Measurements from ENCODE around the gene AUTS2. TPM values are rescaled to one million over a fixed set of nuclear protein-coding genes. Genes with fewer than 3 reads are reported as not detected.

Gene AUTS2
- total RNA-seq, 1 experiment from 2014 or later, result 50.0 TPM

- peak; percentile 80 for ATAC-seq
- H3K9me3 Mint-ChIP-seq, result no peaks in the 10 kb centered on the region
- CTCF ChIA-PET, result interaction anchor here (1.3 to 1.8 kb wide), 2 partner anchors 11 to 69 kb away, joined by 4 to 8 read pairs; no protein-coding TSS in a partner anchor
- peaks cover 56% of the 10 kb centered on the region for H3K27me3 Mint-ChIP-seq (ENCODE audit: low read depth)
- peaks cover 36% of the 10 kb centered on the region for H3K4me1 Mint-ChIP-seq
- TF ChIP-seq, protein P1, sequence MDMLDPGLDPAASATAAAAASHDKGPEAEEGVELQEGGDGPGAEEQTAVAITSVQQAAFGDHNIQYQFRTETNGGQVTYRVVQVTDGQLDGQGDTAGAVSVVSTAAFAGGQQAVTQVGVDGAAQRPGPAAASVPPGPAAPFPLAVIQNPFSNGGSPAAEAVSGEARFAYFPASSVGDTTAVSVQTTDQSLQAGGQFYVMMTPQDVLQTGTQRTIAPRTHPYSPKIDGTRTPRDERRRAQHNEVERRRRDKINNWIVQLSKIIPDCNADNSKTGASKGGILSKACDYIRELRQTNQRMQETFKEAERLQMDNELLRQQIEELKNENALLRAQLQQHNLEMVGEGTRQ (CRISPR knock-in tag; IDR thresholded peaks at IDR 0.05), result peak; percentile 89
- TF ChIP-seq TP53 (CRISPR knock-in tag; IDR thresholded peaks at IDR 0.05) (no peak), IRF2 (CRISPR knock-in tag; IDR thresholded peaks at IDR 0.05; ENCODE audit: borderline replicate concordance, low read depth) (no peak), MXD4 (CRISPR knock-in tag; IDR thresholded peaks at IDR 0.05; ENCODE audit: borderline replicate concordance) (no peak), PRRX2 (CRISPR knock-in tag; IDR thresholded peaks at IDR 0.05) (no peak), FOXP1 (CRISPR knock-in tag; IDR thresholded peaks at IDR 0.05; ENCODE audit: borderline replicate concordance) (no peak), FOXK1 (CRISPR knock-in tag; IDR thresholded peaks at IDR 0.05) (peak; percentile 12; the same call in 1 of the 2 replicates), NR3C1 (CRISPR knock-in tag; conservative IDR thresholded peaks at IDR 0.05; ENCODE audit: low read depth) (no peak), NFE2L1 (CRISPR knock-in tag; IDR thresholded peaks at IDR 0.05) (no peak), USF1 (CRISPR knock-in tag; IDR thresholded peaks at IDR 0.05) (peak; percentile 74; the same call in 1 of the 2 replicates), MYBL2 (CRISPR knock-in tag; IDR thresholded peaks at IDR 0.05) (no peak), MLX (CRISPR knock-in tag; IDR thresholded peaks at IDR 0.05) (no peak), CREB1 (CRISPR knock-in tag; IDR thresholded peaks at IDR 0.05) (no peak), NR2C2 (CRISPR knock-in tag; IDR thresholded peaks at IDR 0.05) (no peak), E2F4 (CRISPR knock-in tag; IDR thresholded peaks at IDR 0.05; ENCODE audit: borderline replicate concordance, low read depth) (no peak), ZNF423 (CRISPR knock-in tag; IDR thresholded peaks at IDR 0.05) (no peak), ZNF396 (CRISPR knock-in tag; IDR thresholded peaks at IDR 0.05; ENCODE audit: borderline replicate concordance) (no peak), GABPB1 (CRISPR knock-in tag; IDR thresholded peaks at IDR 0.05) (no peak), ZNF425 (CRISPR knock-in tag; conservative IDR thresholded peaks at IDR 0.05) (no peak), MAX (CRISPR knock-in tag; IDR thresholded peaks at IDR 0.05) (no peak), HMGA2 (CRISPR knock-in tag; IDR thresholded peaks at IDR 0.05) (no peak), AFF4 (CRISPR knock-in tag; IDR thresholded peaks at IDR 0.05; ENCODE audit: borderline replicate concordance) (no peak)
- TF ChIP-seq, protein P2, sequence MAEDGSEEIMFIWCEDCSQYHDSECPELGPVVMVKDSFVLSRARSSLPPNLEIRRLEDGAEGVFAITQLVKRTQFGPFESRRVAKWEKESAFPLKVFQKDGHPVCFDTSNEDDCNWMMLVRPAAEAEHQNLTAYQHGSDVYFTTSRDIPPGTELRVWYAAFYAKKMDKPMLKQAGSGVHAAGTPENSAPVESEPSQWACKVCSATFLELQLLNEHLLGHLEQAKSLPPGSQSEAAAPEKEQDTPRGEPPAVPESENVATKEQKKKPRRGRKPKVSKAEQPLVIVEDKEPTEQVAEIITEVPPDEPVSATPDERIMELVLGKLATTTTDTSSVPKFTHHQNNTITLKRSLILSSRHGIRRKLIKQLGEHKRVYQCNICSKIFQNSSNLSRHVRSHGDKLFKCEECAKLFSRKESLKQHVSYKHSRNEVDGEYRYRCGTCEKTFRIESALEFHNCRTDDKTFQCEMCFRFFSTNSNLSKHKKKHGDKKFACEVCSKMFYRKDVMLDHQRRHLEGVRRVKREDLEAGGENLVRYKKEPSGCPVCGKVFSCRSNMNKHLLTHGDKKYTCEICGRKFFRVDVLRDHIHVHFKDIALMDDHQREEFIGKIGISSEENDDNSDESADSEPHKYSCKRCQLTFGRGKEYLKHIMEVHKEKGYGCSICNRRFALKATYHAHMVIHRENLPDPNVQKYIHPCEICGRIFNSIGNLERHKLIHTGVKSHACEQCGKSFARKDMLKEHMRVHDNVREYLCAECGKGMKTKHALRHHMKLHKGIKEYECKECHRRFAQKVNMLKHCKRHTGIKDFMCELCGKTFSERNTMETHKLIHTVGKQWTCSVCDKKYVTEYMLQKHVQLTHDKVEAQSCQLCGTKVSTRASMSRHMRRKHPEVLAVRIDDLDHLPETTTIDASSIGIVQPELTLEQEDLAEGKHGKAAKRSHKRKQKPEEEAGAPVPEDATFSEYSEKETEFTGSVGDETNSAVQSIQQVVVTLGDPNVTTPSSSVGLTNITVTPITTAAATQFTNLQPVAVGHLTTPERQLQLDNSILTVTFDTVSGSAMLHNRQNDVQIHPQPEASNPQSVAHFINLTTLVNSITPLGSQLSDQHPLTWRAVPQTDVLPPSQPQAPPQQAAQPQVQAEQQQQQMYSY (CRISPR knock-in tag; IDR thresholded peaks at IDR 0.05), result no peak
- peaks cover 5% of the 10 kb centered on the region; the same call in 1 of the 2 replicates for H3K36me3 Mint-ChIP-seq
- no peak overlapping the region for H3K4me3 Mint-ChIP-seq
- H3K27ac Mint-ChIP-seq, result peak overlapping the region; percentile 30; the same call in 1 of the 2 replicates
- DNase-seq (ENCODE audit: low spot score), result no peak
- POLR2A ChIA-PET, result no interaction called here
These were observed 1107.9 kb downstream of the AUTS2 start for GRCh38 chr7:70706204-70706603.
